Body of pancreas (tissue), 4 donors: ENCODE measurements around the gene ARID1B.

Source experiments
- POLR2A ChIP-seq, 3 donors: fragments of 450-650 bp; IDR thresholded peaks; one replicate each; pipeline ENCODE4 v1.6.1; 2016; ENCODE audit warnings: antibody characterized with exemption in 3 of 3, mild to moderate bottlenecking in 2 of 3
- TF ChIP-seq, protein P1 (sequence below), 7 experiments: fragments of 450-650 bp in 4 of 7; fragments of 200-600 bp in 3 of 7; sonication (generic) in 3 of 7; IDR thresholded peaks; one replicate each; pipeline ENCODE4 v1.5.1; 2016 to 2019; ENCODE audit warnings: antibody characterized with exemption in 7 of 7

GRCh38 chr6:157164972-157165371 is 387.8 kb downstream of the ARID1B start:
- TF ChIP-seq, protein P1, sequence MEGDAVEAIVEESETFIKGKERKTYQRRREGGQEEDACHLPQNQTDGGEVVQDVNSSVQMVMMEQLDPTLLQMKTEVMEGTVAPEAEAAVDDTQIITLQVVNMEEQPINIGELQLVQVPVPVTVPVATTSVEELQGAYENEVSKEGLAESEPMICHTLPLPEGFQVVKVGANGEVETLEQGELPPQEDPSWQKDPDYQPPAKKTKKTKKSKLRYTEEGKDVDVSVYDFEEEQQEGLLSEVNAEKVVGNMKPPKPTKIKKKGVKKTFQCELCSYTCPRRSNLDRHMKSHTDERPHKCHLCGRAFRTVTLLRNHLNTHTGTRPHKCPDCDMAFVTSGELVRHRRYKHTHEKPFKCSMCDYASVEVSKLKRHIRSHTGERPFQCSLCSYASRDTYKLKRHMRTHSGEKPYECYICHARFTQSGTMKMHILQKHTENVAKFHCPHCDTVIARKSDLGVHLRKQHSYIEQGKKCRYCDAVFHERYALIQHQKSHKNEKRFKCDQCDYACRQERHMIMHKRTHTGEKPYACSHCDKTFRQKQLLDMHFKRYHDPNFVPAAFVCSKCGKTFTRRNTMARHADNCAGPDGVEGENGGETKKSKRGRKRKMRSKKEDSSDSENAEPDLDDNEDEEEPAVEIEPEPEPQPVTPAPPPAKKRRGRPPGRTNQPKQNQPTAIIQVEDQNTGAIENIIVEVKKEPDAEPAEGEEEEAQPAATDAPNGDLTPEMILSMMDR (IDR thresholded peaks at IDR 0.05), result no peak
- TF ChIP-seq POLR2A (IDR thresholded peaks at IDR 0.05), result no peak
